ENCODE measurements around the gene UGP2. TPM values are rescaled to one million over a fixed set of nuclear protein-coding genes. Genes with fewer than 3 reads are reported as not detected.
"Not testable (repeated sequence)": the region's sequence is repeated elsewhere in the genome, so short reads cannot be mapped to it uniquely, and the experiment has no call there.

UGP2 gene
- total and polyA plus RNA-seq, 2 of the 8 experiments (the other 6 are each of a cell fraction or from before 2014, with no cell fraction given) = 278 to 956 TPM

- H2BK20ac ChIP-seq (ENCODE audit: low read length); H2BK120ac ChIP-seq (replicated peaks; ENCODE audit: low read depth, low read length); H2AK5ac ChIP-seq (ENCODE audit: low read depth, low read length); CTCF ChIA-PET (ENCODE audit: partially characterized antibody); H3K79me1 ChIP-seq (ENCODE audit: low read depth, low read length); H2BK5ac ChIP-seq (ENCODE audit: low read depth, low read length); H2BK12ac ChIP-seq (ENCODE audit: low read depth, low read length); FAIRE-seq; H3K23ac ChIP-seq (ENCODE audit: insufficient read length); H2BK15ac ChIP-seq (ENCODE audit: low read length); H3K27me3 ChIP-seq (replicated peaks in 1 of 4; ENCODE audit: control insufficient read depth in 3 of 4, extremely low read depth in 1 of 4, insufficient read depth in 3 of 4, low read length in 3 of 4); H4K20me1 ChIP-seq (replicated peaks in 1 of 2; ENCODE audit: control insufficient read depth in 1 of 2, insufficient read depth in 2 of 2, low read length in 2 of 2); H2AFZ ChIP-seq (ENCODE audit: low read length); H3K4ac ChIP-seq (replicated peaks; ENCODE audit: insufficient read length, low read depth, low read length); H3K23me2 ChIP-seq (ENCODE audit: low read depth, low read length); H3K56ac ChIP-seq (replicated peaks; ENCODE audit: insufficient read length, low read depth, low read length); H3K14ac ChIP-seq (ENCODE audit: insufficient read length); DNase-seq (ENCODE audit: low read depth in 1 of 2, low spot score in 2 of 2); H4K8ac ChIP-seq (ENCODE audit: extremely low read depth, insufficient read depth, low read length); H4K91ac ChIP-seq (replicated peaks; ENCODE audit: insufficient read length, low read length); H3K18ac ChIP-seq (ENCODE audit: extremely low read depth, low read length); H3K9me3 ChIP-seq (ENCODE audit: insufficient read depth in 2 of 2, low read depth in 1 of 2, low read length in 1 of 2): not testable (repeated sequence)
- peak overlapping the region in 1 of 4 experiments; percentile 17; a peak in 1 of 7 replicates for H3K9ac ChIP-seq (replicated peaks in 1 of 4; ENCODE audit: extremely low read depth in 1 of 4, low read depth in 3 of 4, low read length in 3 of 4)
- H4K5ac ChIP-seq (ENCODE audit: insufficient read length, low read depth, low read length) = peak overlapping the region; percentile 94
- H3K4me2 ChIP-seq (ENCODE audit: insufficient read depth in 1 of 2, low read depth in 2 of 2, low read length in 2 of 2) = peak overlapping the region; percentile 78 to 94
- peak overlapping the region; percentile 1 to 100 (median 60); a peak in 5 of 8 replicates for H3K4me3 ChIP-seq (ENCODE audit: extremely low read depth in 1 of 4, insufficient read depth in 2 of 4, low read depth in 3 of 4, low read length in 4 of 4)
- peak in 1 of 2 experiments; percentile 88; a peak in 2 of 3 replicates for TF ChIP-seq POLR2A (IDR thresholded peaks at IDR 0.05; ENCODE audit: control extremely low read depth in 1 of 2, low read depth in 2 of 2, low read length in 2 of 2)
- 0 out of 2 replicates have a peak, but pooled peaks have one; percentile 47 for TF ChIP-seq TAF1 (IDR thresholded peaks at IDR 0.05; ENCODE audit: low read depth, low read length)
- TF ChIP-seq TBP (IDR thresholded peaks at IDR 0.05; ENCODE audit: low read depth, low read length) = peak; percentile 26; the same call in 1 of the 2 replicates
- TF ChIP-seq POLR2AphosphoS5 (IDR thresholded peaks at IDR 0.05; ENCODE audit: low read depth, low read length) = peak; percentile 48
- 0 out of 2 replicates have a peak, but pooled peaks have one; percentile 60 for TF ChIP-seq YY1 (IDR thresholded peaks at IDR 0.05; ENCODE audit: low read depth, low read length)
- H3K4me1 ChIP-seq (replicated peaks in 1 of 4; ENCODE audit: control insufficient read depth in 3 of 4, insufficient read depth in 4 of 4, low read length in 3 of 4) = peaks cover 8 to 42% (median 14%) of the 10 kb centered on the region in 4 experiments
- 2% methylated on average over 4 of the region's 4 CpGs; no CpG with 5 or more reads in 1 of the 2 experiments for WGBS, 2 experiments (ENCODE audit: extremely low coverage in 1 of 2, insufficient coverage in 1 of 2, insufficient read length in 1 of 2, insufficient replicate concordance in 2 of 2, low coverage in 1 of 2, low lambda C conversion rate in 2 of 2, missing lambda C conversion rate in 1 of 2)
- peak overlapping the region; percentile 57; the same call in 1 of the 2 replicates for H3K27ac ChIP-seq (ENCODE audit: low read depth, low read length)
- peaks cover 54 to 100% of the 10 kb centered on the region in 2 experiments for H3K79me2 ChIP-seq (ENCODE audit: control insufficient read depth in 1 of 2, insufficient read depth in 2 of 2, low read length in 2 of 2)
- POLR2A ChIA-PET (ENCODE audit: partially characterized antibody) = interaction anchor here (1.8 to 10.8 kb wide), 3 partner anchors 9 to 258 kb away, joined by 7 to 297 read pairs (median 14); partner anchors contain the start of genes MDH1 and WDPCP
- H3K36me3 ChIP-seq (ENCODE audit: control insufficient read depth in 2 of 4, insufficient read depth in 4 of 4, low read length in 3 of 4) = peaks cover 0 to 71% (median 9%) of the 10 kb centered on the region in 4 experiments; a peak in 4 of 8 replicates
These were observed 5.9 kb downstream of the UGP2 start for GRCh38 chr2:63847571-63847970.

Data from H1 (cell line).